ENCODE measurements around the gene DLG4. TPM values are rescaled to one million over a fixed set of nuclear protein-coding genes. Genes with fewer than 3 reads are reported as not detected.

The DLG4 gene
- total and polyA plus RNA-seq, 2 donors (not counting 3 experiments of a cell fraction or from before 2014, with no cell fraction given) = 14.9 to 34.6 TPM

- peaks cover 2% of the 10 kb centered on the region for H3K79me2 ChIP-seq (ENCODE audit: control insufficient read depth, insufficient read depth, low read length)
- CTCF ChIA-PET = interaction anchor here (1.4 to 2.0 kb wide), 3 partner anchors 15 to 179 kb away, joined by 3 to 9 read pairs (median 4); partner anchors contain the start of gene PHF23
- no peaks in the 10 kb centered on the region for H4K20me1 ChIP-seq (replicated peaks; ENCODE audit: control insufficient read depth, extremely low read depth, insufficient read depth, low read length)
- TF ChIP-seq POLR2A (IDR thresholded peaks at IDR 0.05; ENCODE audit: low read depth, low read length) = no peak
- TF ChIP-seq JUN (IDR thresholded peaks at IDR 0.05; ENCODE audit: borderline replicate concordance, insufficient read depth, insufficient read length, low read depth) = no peak
- TF ChIP-seq, protein P1, sequence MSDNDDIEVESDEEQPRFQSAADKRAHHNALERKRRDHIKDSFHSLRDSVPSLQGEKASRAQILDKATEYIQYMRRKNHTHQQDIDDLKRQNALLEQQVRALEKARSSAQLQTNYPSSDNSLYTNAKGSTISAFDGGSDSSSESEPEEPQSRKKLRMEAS (IDR thresholded peaks at IDR 0.05; ENCODE audit: insufficient read depth, insufficient read length) = no peak
- no peak for TF ChIP-seq POLR2AphosphoS5 (IDR thresholded peaks at IDR 0.05; ENCODE audit: insufficient read depth, low read depth, low read length)
- TF ChIP-seq EZH2 (IDR thresholded peaks at IDR 0.05; ENCODE audit: borderline replicate concordance, low read depth, low read length, severe bottlenecking) = no peak
- TF ChIP-seq CTCF (IDR thresholded peaks at IDR 0.05; ENCODE audit: extremely low read depth in 1 of 2, insufficient read depth in 1 of 2, low read depth in 1 of 2, low read length in 2 of 2) = no peak
- no peak for TF ChIP-seq MYC (IDR thresholded peaks at IDR 0.05; ENCODE audit: low read depth, low read length)
- no peak for TF ChIP-seq FOS (IDR thresholded peaks at IDR 0.05; ENCODE audit: borderline replicate concordance, insufficient read depth, low read length)
- TF ChIP-seq GATA2 (IDR thresholded peaks at IDR 0.05; ENCODE audit: insufficient read depth, insufficient read length, low read depth, low read length) = no peak
- H3K4me2 ChIP-seq (ENCODE audit: insufficient read depth, low read length) = no peak overlapping the region
- POLR2A ChIA-PET = no interaction called here
- H3K4me1 ChIP-seq (ENCODE audit: control insufficient read depth, extremely low read depth, insufficient read depth, low read length) = peaks cover 7% of the 10 kb centered on the region
- BruUV-seq (replicated peaks) = TSS peak; percentile 23
- dilution Hi-C loops (cut with MboI; ENCODE audit: extremely low pct_ligation_motif_present, low sequenced_read_pairs) (no loop called here), intact Hi-C loops (cut with micrococcal nuclease) (no loop called here)
- H3K36me3 ChIP-seq (ENCODE audit: control insufficient read depth in 2 of 2, extremely low read depth in 1 of 2, insufficient read depth in 2 of 2, low read length in 2 of 2) = peaks cover 27 to 50% of the 10 kb centered on the region in 2 experiments
- no peaks in the 10 kb centered on the region for H3K9me3 ChIP-seq (replicated peaks; ENCODE audit: control insufficient read depth, insufficient read depth, low read length)
- H3K9ac ChIP-seq (replicated peaks; ENCODE audit: extremely low read depth, insufficient read depth, low read length) = no peak overlapping the region
- H3K27me3 ChIP-seq (ENCODE audit: control insufficient read depth in 2 of 2, insufficient read depth in 2 of 2, low read length in 2 of 2) = no peaks in the 10 kb centered on the region
- FAIRE-seq (no peak), DNase-seq (ENCODE audit: low read depth, low spot score) (no peak)
- H3K4me3 ChIP-seq (replicated peaks in 1 of 3; ENCODE audit: insufficient read depth in 1 of 3, low read depth in 1 of 3, low read length in 3 of 3) = no peak overlapping the region
- no peak overlapping the region for H3K27ac ChIP-seq (ENCODE audit: insufficient read depth, low read depth, low read length)
- no peaks in the 10 kb centered on the region for H3K9me1 ChIP-seq (replicated peaks; ENCODE audit: control insufficient read depth, extremely low read depth, insufficient read depth, low read length)
- no peak overlapping the region for H2AFZ ChIP-seq (ENCODE audit: low read depth, low read length)
Measured at GRCh38 chr17:7224661-7225111, 5.0 kb upstream of the DLG4 start.

All from endothelial cell of umbilical vein (primary cell).